Natural killer cell (primary cell): ENCODE data around the gene ZFAND2B. TPM values are rescaled to one million over a fixed set of nuclear protein-coding genes. Genes with fewer than 3 reads are reported as not detected.
A peak's percentile ranks its signal among the peaks of the same experiment; 100 is the strongest.

ENCODE experiments used
- ATAC-seq, 3 donors: fragments of 150-1000 bp in 2 of 3; fragments of 200-7000 bp in 1 of 3; cut with Tn5 transposase; 1 replicate in 1 of 3; 2 replicates in 2 of 3; pipeline ENCODE4 v1.10.0; 2021; ENCODE audit warnings: mild to moderate bottlenecking in 2 of 3, moderate library complexity in 2 of 3
- DNase-seq, 2 donors: peaks; one replicate each; pipeline versions ENCODE4 v3.0.0 to v3.0.0-alpha.2; 2013 to 2021; ENCODE audit warnings: mixed read lengths in 1 of 2
- H3K27ac ChIP-seq: one replicate; pipeline ENCODE4 v1.5.1; 2013; ENCODE audit warnings: mild to moderate bottlenecking, low read length
- H3K27me3 ChIP-seq: one replicate; pipeline ENCODE4 v1.6.1; 2013; ENCODE audit warnings: low read length; ENCODE audit not compliant: control insufficient read depth, insufficient read depth
- H3K36me3 ChIP-seq: one replicate; pipeline ENCODE4 v1.6.1; 2013; ENCODE audit warnings: low read length; ENCODE audit not compliant: control insufficient read depth, insufficient read depth
- H3K4me1 ChIP-seq: one replicate; pipeline ENCODE4 v1.6.1; 2013; ENCODE audit warnings: low read length; ENCODE audit not compliant: control insufficient read depth, insufficient read depth
- H3K4me3 ChIP-seq: one replicate; pipeline ENCODE4 v1.5.1; 2013; ENCODE audit warnings: low read length
- H3K9me3 ChIP-seq: one replicate; pipeline ENCODE4 v1.6.1; 2013; ENCODE audit warnings: low read length; ENCODE audit not compliant: control insufficient read depth, insufficient read depth
- H3K27ac Mint-ChIP-seq, 2 donors: one replicate each; pipeline ENCODE4 v1.8.0; 2022; ENCODE audit warnings: mild to moderate bottlenecking in 2 of 2, mixed read lengths in 2 of 2, moderate library complexity in 1 of 2
- H3K27me3 Mint-ChIP-seq, 2 donors: one replicate each; pipeline ENCODE4 v1.8.0; 2022; ENCODE audit warnings: low read depth in 2 of 2, mixed read lengths in 2 of 2
- H3K36me3 Mint-ChIP-seq: one replicate; pipeline ENCODE4 v1.8.0; 2022; ENCODE audit warnings: mixed read lengths
- H3K4me1 Mint-ChIP-seq, 2 donors: one replicate each; pipeline ENCODE4 v1.8.0; 2022; ENCODE audit warnings: mixed read lengths in 2 of 2
- H3K4me3 Mint-ChIP-seq: one replicate; pipeline ENCODE4 v1.8.0; 2022; ENCODE audit warnings: mild to moderate bottlenecking, moderate library complexity, mixed read lengths
- H3K9me3 Mint-ChIP-seq, 2 donors: one replicate each; pipeline ENCODE4 v1.8.0; 2022; ENCODE audit warnings: mixed read lengths in 2 of 2
- CTCF ChIP-seq: fragments of 200-600 bp; IDR thresholded peaks from one replicate; pipeline ENCODE4 v1.8.0; 2022; ENCODE audit warnings: antibody characterized with exemption
- WGBS: methylation state at CpG from one replicate; pipeline ENCODE4 v1.1.7; 2013; ENCODE audit warnings: missing lambda C conversion rate; ENCODE audit not compliant: insufficient coverage; 5-methylcytosine and 5-hydroxymethylcytosine counted together
- intact Hi-C: fragments of 100-400 bp; cut with micrococcal nuclease; formaldehyde crosslinking; loops from one replicate; pipeline ENCODE4 v1.14.2; 2022
- total RNA-seq, 4 donors: library from RNA; stranded (reverse); fragments of 120-200 nt in 1 of 4; gene quantifications; one replicate each; pipeline versions ENCODE4 v1.2.3 to v1.2.4, GENCODE V29; 2013 to 2022

The ZFAND2B gene
- total RNA-seq, 3 donors from 2014 or later (not counting 1 experiment from before 2014, with no cell fraction given), result 67.6 to 84.0 (median 83.4) TPM

- H3K36me3 Mint-ChIP-seq, result peaks cover 19% of the 10 kb centered on the region
- H3K27me3 ChIP-seq, result no peaks in the 10 kb centered on the region
- no peaks in the 10 kb centered on the region for H3K9me3 Mint-ChIP-seq
- H3K4me1 Mint-ChIP-seq, result peaks cover 31 to 54% of the 10 kb centered on the region in 2 donors
- peaks cover 46% of the 10 kb centered on the region for H3K36me3 ChIP-seq
- TF ChIP-seq CTCF, result no peak
- H3K27me3 Mint-ChIP-seq, result no peaks in the 10 kb centered on the region
- intact Hi-C loops, result loop anchor here (1.0 to 2.0 kb wide), 6 partner anchors 10 to 66 kb away; partner anchors contain the start of genes DNAJB2, GLB1L, STK16 and TUBA4A
- H3K27ac ChIP-seq, result peak within 1 kb of the TSS; percentile 88
- WGBS, result under 1% methylated on average over 80 of the region's 80 CpGs
- peak within 1 kb of the TSS; percentile 100 for H3K4me3 Mint-ChIP-seq
- H3K4me3 ChIP-seq, result peak within 1 kb of the TSS; percentile 88
- no peaks in the 10 kb centered on the region for H3K9me3 ChIP-seq
- peaks cover 34% of the 10 kb centered on the region for H3K4me1 ChIP-seq
- H3K27ac Mint-ChIP-seq, result peak within 1 kb of the TSS; percentile 99
- DNase-seq (peak; percentile 96 to 99), ATAC-seq (peak; percentile 96 to 99 (median 97))
Measured at GRCh38 chr2:219229305-219230058, 22.9 kb downstream of the ZFAND2B start, which contains the start of the genes ANKZF1 and ATG9A. ANKZF1 (plus strand) TSS chr2:219229806; CDS start chr2:219230258, 452 bp downstream. ATG9A (minus strand) TSS chr2:219229636; CDS start chr2:219228024, 1,612 bp downstream.

GRCh38 chr2:219230059-219230540, 23.5 kb downstream of the ZFAND2B start:
- under 1% methylated on average over 24 of the region's 24 CpGs for WGBS
- Mint-ChIP-seq H3K27ac (peak overlapping the region; percentile 99), H3K9me3 (no peaks in the 10 kb centered on the region), H3K4me1 (peaks cover 31 to 55% of the 10 kb centered on the region in 2 donors), H3K4me3 (peak overlapping the region; percentile 100), H3K36me3 (peaks cover 25% of the 10 kb centered on the region), H3K27me3 (no peaks in the 10 kb centered on the region)
- intact Hi-C loops, result no loop called here
- Histone ChIP-seq H3K27ac (peak overlapping the region; percentile 77), H3K4me3 (peak overlapping the region; percentile 88), H3K36me3 (peaks cover 46% of the 10 kb centered on the region), H3K4me1 (peaks cover 30% of the 10 kb centered on the region), H3K27me3 (no peaks in the 10 kb centered on the region), H3K9me3 (no peaks in the 10 kb centered on the region)
- no peak for ATAC-seq
- DNase-seq, result peak in 1 of 2 donors; percentile 64
- TF ChIP-seq CTCF, result no peak

GRCh38 chr2:219234331-219234730, 27.7 kb downstream of the ZFAND2B start:
- peaks cover 12% of the 10 kb centered on the region for H3K4me1 ChIP-seq
- no peak for TF ChIP-seq CTCF
- H3K4me3 ChIP-seq, result no peak overlapping the region
- DNase-seq (no peak), ATAC-seq (no peak)
- Mint-ChIP-seq H3K9me3 (no peaks in the 10 kb centered on the region), H3K4me3 (no peak overlapping the region), H3K36me3 (peaks cover 33% of the 10 kb centered on the region), H3K27ac (no peak overlapping the region), H3K27me3 (no peaks in the 10 kb centered on the region), H3K4me1 (peaks cover 14 to 31% of the 10 kb centered on the region in 2 donors)
- intact Hi-C loops, result no loop called here
- 98% methylated on average over 3 of the region's 3 CpGs for WGBS
- no peaks in the 10 kb centered on the region for H3K27me3 ChIP-seq
- H3K9me3 ChIP-seq, result no peaks in the 10 kb centered on the region
- no peak overlapping the region for H3K27ac ChIP-seq
- peaks cover 66% of the 10 kb centered on the region for H3K36me3 ChIP-seq
